HG03066 (cell line): ENCODE data around the gene SH3RF1.
"Not testable (repeated sequence)": the region's sequence is repeated elsewhere in the genome, so short reads cannot be mapped to it uniquely, and the experiment has no call there.

Source experiments
- ATAC-seq: cut with Tn5 transposase; IDR thresholded peaks from one replicate; pipeline ENCODE4 v1.9.1; 2021; ENCODE audit warnings: low read depth; ENCODE audit not compliant: unreplicated experiment

The SH3RF1 gene

DNA sequence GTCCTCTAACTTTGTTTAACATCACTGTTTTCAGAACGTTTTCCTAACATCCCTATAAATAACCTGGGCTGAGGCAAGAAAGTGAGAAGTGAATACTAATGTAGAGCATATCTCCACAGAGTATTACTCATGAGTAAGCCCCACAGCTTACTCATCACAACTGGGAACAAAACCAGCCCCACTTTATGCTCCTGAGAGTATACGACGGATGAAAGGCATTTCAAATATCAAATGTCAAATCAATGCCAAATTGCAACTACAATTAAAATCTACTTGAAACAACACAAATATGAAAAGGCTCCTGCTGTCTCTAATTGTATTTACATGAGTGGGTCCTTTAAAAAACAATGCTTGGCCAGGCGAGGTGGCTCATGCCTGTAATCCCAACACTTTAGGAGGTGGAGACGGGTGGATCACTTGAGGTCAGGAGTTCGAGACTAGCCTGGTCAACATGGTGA is 41.2 kb downstream of the SH3RF1 start:
- ATAC-seq = no peak

DNA sequence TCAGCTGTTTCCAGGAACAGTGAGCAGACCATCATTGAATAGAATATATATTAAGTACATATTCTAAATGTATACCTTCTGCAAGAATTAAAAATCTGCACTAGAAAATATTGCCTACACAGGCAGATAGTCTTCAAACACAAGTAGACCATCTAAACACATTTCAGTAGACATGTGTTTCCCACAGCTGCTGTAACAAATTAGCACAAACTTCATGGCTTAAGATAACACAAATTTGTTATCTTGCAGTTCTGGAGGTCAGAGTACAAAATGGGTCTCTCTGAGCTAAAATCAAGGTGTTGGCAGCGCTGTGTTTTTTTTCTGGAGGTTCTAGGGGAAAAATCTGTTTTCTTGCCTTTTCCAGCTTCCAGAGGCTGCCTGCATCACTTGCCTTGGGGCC is 42.7 kb downstream of the SH3RF1 start:
- ATAC-seq = no peak

DNA sequence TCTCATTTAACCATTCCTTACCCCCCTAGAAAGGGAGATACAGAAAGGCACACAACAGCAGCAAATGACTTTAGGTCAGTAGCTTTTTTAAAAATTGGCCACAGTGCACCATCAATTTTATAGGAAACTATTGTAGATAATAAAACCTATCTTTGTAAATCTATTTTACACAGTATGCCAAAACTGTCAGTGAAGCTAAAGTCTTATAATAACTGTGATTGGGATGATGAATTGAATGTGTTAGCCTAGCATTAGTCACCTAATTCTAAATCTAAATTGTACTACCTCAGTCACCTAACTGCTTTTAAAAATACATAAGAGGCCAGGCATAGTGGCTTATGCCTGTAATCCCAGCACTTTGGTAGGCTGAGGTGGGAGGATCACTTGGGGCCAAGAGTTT is 44.2 kb downstream of the SH3RF1 start:
- ATAC-seq = no peak

DNA sequence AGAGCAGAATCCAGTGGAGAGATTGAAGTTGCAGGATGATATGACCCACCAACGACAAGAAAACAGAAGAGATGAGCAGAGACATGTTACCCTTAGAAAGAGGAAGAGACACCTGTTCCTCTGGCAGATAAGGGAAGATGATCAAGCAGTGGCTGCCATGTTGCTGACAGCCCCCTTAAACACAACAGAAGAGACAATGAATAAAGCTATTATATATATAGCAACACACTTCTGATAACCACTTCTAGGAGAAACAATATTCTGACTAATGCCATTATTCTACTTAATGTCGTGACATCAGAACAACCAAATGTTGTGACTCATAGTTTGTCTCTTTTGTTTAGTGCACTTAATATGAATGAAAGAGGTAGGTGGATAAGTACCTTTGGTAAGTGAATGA is 44.9 kb downstream of the SH3RF1 start:
- peak; percentile 42 for ATAC-seq

DNA sequence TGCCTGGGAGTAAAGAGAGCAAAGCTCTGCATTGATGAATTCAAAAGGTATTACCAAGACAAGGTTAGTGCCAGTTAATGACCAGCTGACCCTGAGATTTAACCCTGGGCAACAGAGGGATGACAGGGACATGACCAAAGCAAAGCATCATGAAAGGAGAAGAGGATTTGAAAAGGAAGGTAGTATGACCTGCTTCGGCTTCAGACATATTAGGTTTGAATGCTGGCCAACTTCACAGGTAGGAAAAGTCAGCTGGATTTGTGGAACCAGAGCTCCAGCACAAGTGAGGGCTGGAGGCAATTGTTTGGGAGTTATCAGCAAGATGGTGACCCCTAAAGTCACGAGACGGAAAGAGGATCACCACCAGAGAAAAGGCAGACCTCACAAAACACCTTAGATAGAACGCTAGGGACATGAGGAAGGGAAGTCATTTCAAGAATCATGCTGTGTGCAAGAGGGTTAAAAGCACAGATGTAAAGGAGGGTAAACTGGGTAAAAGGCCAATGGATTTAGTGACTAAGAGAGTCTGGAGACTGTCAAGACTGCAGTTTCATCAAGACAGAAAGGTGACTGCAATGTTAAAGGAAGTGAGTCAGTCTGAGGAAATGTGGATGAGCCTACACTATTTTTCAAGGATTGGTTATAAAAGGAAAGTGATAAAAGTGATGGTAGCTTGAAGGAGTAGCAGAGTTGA is 45.6 kb downstream of the SH3RF1 start:
- peak; percentile 55 for ATAC-seq

DNA sequence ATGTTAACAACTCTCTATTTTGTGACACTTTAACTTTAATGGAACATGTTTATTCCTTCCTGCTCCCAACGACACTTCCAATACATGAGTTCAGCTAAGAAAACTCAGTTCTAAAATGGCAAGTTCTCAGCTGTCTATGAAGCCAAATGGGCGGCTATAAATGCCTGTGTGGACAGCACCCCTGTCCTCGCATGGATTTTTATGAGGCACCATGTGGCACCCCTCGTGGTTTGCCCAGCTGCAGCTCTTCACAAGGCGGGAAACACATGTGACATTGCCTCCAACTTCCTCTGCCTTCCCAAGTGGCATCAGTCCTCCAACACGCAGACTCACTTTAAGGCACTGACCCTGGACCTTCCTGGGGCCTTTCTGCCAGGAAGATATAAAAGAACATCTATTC is 48.0 kb downstream of the SH3RF1 start:
- ATAC-seq = no peak

DNA sequence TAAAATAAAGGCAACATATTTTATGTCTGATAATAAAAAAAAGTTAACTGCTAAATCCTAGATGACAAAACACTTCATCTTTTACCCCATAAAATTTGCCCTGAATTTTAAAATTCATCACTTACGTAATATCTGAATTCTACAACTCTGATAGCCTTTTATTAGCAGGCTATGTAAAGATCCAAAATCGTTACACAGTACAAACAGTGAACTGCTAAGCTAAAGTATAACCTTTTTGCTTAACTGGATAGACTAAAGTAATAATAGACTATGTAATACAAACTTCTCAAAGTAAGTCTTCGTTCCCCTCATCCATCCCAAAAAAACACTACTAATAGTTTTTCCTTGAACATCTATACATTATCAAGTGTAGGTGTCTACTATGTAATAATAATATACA is 49.1 kb downstream of the SH3RF1 start:
- ATAC-seq = no peak

DNA sequence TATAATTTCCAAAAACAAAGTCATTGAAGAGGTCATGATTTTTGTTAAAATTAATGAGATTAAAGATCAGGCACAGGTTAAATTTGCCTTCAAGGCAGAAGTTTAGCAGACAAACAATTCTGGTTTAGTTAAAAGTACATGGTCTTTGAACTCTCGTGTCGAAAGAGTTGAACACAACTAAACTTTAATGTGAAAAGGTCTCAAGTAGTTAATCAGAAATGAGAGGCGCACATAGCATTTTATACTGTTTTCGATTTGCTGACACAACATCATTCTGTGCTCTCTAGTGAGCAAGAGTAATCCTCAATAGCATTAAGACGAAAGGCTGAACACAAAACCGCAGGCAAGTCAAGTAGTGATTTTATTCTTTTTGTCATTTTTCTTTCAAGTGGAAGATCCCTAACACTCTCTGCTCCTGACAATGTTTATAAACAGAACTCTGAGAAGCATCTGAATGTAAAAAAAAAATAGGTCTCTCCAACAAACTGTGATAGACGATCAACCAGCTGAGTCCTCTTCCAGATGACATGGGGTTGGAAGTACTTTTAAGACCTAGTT is 49.8 kb downstream of the SH3RF1 start:
- no peak for ATAC-seq

DNA sequence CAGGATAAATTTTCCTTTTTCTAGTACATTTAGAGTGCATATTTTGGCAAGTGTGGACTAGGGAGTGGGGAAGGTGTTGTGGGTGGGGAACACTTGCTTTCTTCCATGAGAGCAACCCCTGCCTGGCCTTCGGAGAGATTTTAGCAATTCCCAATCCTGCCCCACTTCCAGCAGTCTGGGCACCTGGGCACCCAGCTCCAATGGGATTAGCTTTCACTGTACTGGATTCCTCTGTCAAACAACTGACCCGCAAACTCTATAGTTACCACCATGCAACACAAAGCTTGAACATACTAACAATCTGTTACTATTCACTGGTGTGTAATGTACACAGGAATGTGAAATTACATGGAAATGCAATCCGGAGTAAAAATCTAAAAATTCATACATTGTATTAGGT is 50.3 kb downstream of the SH3RF1 start:
- ATAC-seq = no peak

DNA sequence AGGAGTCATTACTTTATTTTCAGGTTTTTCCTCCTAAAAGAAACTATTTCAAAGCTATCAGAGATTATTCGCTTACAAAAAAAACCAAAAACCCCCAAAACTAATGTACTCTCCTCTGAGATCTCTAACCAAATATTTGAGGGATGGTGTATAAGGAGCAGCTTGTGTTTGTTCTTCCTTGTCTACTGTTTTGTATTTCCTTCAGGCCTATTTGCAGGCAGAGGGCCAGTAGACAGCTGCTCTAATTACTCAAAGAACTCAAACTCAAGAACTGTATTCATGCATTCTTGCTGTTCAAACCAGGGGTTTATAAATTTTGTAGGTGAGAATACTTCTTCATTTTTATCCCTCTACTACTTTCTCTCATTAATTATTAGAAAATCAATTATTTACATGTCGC is 51.3 kb downstream of the SH3RF1 start:
- no peak for ATAC-seq

DNA sequence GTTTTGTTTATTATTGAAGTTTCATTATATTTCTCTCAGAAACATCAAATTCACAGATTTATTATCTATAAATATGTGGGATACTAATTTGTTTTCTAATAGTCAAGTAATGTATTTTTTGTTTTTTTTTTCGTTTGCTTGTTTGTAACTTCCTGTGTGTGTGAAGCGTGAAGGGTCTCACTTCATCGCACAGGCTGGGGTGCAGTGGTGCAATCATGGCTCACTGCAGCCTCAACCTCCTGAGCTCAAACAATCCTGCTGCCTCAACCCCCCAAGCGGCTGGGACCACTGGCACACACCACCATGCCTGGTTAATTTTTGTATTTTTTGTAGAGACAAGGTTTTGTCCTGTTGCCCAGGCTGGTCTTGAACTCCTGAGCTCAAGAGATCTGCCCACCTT is 55.1 kb downstream of the SH3RF1 start:
- no peak for ATAC-seq

DNA sequence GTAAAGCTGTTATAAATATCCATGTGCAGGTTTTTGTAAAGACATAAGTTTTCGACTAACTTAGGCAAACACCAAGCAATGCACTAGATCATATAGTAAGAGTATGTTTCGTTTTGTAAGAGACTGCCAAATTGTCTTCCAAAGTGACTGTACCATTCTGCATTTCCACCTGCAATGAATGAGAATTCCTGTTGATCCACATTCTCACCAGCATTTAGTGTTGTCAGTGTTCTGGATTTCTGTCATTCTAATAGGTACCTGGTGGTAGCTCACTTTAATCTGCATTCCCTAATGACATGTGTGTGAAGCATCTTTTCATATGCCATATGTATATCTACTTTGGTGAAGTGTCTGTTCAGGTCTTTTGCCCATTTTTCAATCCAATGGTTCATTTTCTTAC is 57.8 kb downstream of the SH3RF1 start:
- ATAC-seq = no peak

DNA sequence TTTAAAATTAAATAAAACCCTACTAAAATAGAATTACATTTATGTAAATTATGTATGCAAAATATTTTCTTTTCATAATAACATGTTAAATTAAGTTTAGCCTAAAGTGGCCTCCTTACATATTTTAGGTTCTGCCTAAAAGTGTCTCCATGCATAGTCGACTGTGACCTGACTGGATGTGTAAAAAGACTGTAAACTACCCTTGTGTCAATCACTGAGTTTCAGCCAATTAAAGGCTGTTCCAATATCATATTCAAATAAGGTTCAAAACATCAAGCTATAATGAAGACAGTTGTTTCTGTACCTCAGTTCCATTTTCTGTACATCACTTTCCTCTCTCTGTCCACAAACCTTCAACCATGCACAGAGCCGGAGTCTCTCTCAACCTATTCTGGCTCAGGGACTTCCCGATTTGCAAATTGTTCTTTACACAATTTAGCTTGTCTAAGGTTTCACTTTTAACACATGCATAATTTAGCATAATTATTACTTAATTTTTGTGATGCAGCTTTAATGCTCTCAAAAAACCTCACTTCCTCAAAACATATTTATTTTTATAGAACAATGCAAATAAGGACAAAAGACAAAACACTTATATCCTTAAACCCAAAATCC is 60.1 kb downstream of the SH3RF1 start:
- ATAC-seq = peak; percentile 86

DNA sequence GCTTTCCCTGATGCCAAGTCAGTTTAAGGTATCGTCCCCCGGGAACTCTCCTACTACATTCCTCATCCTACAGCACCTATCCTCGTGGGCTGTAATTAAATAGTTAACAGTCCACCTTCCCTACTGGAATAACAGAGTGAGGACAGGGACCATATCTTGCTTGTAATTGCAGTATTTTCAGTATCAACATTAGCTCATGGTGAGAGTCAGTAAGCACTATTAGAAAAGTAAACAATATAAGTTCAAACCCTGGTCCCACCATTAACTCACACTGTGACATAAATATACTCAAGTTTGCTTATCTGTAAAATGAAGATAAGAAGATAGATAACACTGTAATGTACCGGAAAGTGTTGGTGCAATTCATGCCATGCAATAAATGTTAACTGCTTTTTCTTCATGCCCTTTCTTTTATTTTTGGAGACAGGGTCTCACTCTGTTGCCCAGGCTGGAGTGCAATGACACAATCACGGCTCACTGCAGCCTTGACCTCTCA is 61.3 kb downstream of the SH3RF1 start:
- ATAC-seq = no peak

DNA sequence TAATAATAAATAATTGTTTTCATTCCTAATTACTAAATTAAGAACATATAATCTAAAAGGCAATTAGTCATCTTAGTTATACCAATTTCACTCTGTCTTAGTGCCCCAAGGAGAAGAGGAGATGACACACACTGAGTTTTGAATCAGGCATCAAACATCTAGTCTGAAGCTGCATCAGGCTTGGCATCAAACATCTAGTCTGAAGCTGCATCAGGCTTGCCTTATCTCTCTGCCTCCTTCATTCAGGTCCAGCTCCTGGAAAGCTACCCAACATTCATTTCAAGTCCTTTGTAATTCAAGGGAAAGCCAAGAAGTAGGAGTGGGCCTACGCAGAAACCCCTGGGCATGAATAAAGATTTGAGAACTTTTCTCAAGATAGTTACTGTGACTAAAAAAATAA is 62.2 kb downstream of the SH3RF1 start:
- ATAC-seq = no peak

DNA sequence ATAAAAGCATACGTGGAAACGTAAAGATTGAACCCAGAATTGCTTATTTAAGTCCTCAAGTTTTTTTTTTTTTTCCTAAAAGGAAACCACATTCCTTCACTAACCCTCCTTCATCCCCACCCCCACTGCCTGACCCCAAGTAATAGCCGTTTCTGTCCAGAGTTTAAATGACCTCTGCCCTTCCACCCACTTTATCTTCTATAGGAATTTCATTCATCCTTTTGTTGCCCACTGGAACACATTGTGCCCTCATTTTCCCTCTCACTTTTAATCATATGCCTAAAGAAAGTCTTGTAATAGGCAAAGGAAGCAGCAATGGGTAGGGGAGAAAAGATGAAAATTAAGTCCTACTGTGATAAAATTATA is 62.7 kb downstream of the SH3RF1 start:
- ATAC-seq = no peak

DNA sequence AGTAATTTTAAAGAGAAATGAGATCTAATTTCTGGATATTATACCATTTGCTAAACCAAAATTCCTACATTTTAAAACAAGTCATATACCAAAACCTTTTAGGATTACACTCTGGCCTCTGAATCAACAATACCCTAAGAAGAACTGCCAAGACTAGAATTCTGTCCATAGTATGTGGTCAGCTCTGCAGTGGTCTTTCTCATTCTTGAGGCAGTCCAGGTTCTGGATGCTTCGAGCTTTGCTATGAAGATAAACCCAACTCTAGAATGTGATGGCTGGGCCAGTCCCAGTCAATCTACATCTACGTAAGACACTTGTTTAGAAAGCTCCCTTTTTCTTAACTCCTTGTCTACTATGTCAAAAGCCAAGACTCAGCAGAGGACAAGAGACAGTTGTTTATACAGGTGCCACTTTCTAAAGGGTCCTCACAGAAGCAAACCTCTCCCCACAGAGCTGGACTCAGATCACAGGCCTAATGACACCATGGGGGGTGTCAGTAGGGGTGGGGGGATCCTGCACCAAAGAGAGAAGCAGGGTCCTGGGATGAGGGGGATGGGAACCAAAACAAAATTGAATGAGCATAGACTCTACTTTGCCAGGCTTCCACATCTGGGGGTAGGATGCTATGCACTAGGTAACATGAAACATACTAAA is 63.2 kb downstream of the SH3RF1 start:
- ATAC-seq = no peak

DNA sequence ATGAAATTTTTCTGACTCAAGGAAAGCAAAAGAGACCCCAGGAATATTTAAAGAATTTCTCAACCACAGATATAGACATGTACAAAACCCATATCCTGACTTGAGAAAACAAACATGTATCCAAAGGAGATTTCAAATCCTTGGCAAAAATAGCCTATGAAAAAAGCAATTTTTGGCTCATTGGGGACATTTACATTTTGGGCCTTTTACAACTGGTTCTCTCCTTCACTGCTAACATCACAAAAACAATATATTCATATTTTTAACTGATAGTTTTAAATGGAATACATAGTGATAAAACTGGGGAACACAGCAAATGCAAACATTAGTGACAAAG is 65.0 kb downstream of the SH3RF1 start:
- ATAC-seq = no peak

DNA sequence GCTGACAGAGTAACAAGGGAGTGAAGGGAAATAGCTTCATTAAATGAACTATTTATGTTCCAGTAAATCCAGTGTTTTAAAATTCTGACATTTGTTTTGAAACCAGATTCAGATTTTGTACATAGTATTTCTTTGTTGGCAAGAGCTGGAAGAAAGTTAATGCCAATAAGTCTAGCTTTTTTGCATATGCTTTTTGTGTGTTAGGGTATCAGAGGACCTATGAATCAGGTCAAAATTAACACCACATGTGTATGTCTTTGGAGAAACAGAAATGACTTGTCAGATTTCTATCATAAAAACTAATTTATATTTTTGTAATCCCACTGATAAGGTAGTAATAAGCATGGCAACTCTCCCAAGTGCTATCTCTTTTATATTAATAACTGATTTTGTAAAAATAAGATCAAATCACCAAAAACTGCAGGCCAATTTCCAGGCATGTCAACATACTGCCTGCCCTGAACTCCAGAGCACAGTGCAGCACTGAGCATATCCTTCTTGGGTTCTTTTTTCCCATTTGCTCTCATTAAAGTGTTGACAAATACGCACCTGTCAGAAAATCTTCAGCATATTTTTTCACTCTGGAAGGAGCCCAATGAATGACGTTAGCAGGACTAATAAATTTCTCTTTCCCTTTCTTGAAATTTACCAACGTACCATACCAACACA is 65.5 kb downstream of the SH3RF1 start:
- no peak for ATAC-seq

DNA sequence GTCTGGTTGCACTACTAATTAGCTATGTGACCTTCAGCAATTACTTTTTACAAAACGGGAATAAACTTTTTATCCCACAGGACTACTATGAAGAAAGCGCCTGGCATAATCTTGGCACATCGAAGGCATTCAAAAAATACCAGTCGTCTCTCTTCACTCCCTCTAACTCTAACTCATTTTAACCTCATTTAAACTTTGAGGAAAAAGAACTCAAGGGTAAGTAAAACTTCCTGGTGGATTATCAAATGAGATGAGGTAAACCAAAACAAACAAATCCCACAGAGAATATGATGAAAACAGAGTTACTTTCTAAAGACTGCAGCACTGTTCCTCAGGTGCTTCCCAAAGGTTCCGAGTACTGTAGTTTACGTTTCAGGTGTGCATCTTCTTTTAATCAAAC is 66.9 kb downstream of the SH3RF1 start:
- no peak for ATAC-seq

DNA sequence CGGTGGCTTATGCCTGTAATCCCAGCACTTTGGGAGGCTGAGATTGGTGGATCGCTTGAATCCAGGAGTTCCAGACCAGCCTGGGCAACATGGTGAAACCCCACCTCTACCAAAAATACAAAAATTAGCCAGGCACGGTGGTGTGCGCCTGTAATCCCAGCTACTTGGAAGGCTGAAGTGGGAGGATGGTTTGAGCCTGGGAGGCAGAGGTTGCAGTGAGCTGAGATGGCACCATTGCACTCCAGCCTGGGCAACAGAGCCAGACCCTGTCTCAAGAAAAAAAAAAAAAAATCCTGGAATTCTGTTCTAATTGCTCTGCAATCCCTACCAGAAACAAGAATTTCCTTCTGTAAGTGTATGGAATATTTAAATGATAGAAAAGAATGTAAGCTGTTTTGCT is 67.5 kb downstream of the SH3RF1 start:
- not testable (repeated sequence) for ATAC-seq
